Mesenchymal stem cell (in vitro differentiated cells and primary cell): ENCODE results near the gene TMEM94.

ENCODE experiments used
- DNase-seq: peaks from one replicate; pipeline ENCODE4 v3.0.0-alpha.2; 2013
- H2AFZ ChIP-seq: one replicate; pipeline ENCODE4 v1.6.1; 2013; ENCODE audit warnings: low read depth, mild to moderate bottlenecking, control low read depth, inconsistent platforms, low read length, moderate library complexity
- H2AK5ac ChIP-seq: 2 replicates; pipeline ENCODE4 v1.6.1; 2013; ENCODE audit warnings: low read length, moderate library complexity, mild to moderate bottlenecking, inconsistent platforms; ENCODE audit not compliant: severe bottlenecking
- H2BK120ac ChIP-seq: one replicate; pipeline ENCODE4 v1.6.1; 2013; ENCODE audit warnings: low read depth, mild to moderate bottlenecking, inconsistent platforms, low read length, moderate library complexity
- H2BK12ac ChIP-seq, 2 experiments: one replicate each; pipeline ENCODE4 v1.6.1; 2013; ENCODE audit warnings: inconsistent platforms in 2 of 2, low read length in 2 of 2, mild to moderate bottlenecking in 2 of 2, moderate library complexity in 2 of 2, control low read depth in 1 of 2
- H2BK15ac ChIP-seq: one replicate; pipeline ENCODE4 v1.6.1; 2013; ENCODE audit warnings: mild to moderate bottlenecking, low read depth, inconsistent platforms; ENCODE audit not compliant: poor library complexity, severe bottlenecking
- H2BK5ac ChIP-seq: 2 replicates; pipeline ENCODE4 v1.6.1; 2013; ENCODE audit warnings: low read depth, mild to moderate bottlenecking, low read length, control low read depth, inconsistent platforms; ENCODE audit not compliant: poor library complexity, severe bottlenecking
- H3K14ac ChIP-seq, 2 experiments: one replicate each; pipeline ENCODE4 v1.6.1; 2013; ENCODE audit warnings: inconsistent platforms in 2 of 2, low read length in 2 of 2, control low read depth in 1 of 2, mild to moderate bottlenecking in 1 of 2, moderate library complexity in 1 of 2
- H3K18ac ChIP-seq, 2 experiments: one replicate each; pipeline ENCODE4 v1.6.1; 2013; ENCODE audit warnings: inconsistent platforms in 2 of 2, low read length in 2 of 2, control low read depth in 1 of 2, low read depth in 1 of 2, mild to moderate bottlenecking in 1 of 2
- H3K23ac ChIP-seq, 2 experiments: one replicate each; pipeline ENCODE4 v1.6.1; 2013; ENCODE audit warnings: inconsistent platforms in 2 of 2, low read length in 2 of 2, mild to moderate bottlenecking in 2 of 2, moderate library complexity in 2 of 2, control low read depth in 1 of 2
- H3K27ac ChIP-seq: 2 replicates; pipeline ENCODE4 v1.5.1; 2013; ENCODE audit warnings: mild to moderate bottlenecking, moderate library complexity, low read length, control low read depth, inconsistent platforms; ENCODE audit not compliant: poor library complexity, severe bottlenecking
- H3K27me3 ChIP-seq, 2 experiments: 2 replicates each; pipeline versions ENCODE4 v1.6.1 to v1.7.0; 2013; ENCODE audit warnings: low read length in 2 of 2, mild to moderate bottlenecking in 2 of 2, moderate library complexity in 2 of 2, control low read depth in 1 of 2, inconsistent platforms in 1 of 2; ENCODE audit not compliant: control insufficient read depth in 1 of 2, insufficient read depth in 1 of 2
- H3K36me3 ChIP-seq, 2 experiments: 2 replicates each; pipeline versions ENCODE4 v1.6.1 to v1.7.0; 2013; ENCODE audit warnings: low read length in 2 of 2, control low read depth in 1 of 2, inconsistent platforms in 1 of 2, low read depth in 1 of 2, mild to moderate bottlenecking in 1 of 2; ENCODE audit not compliant: insufficient read depth in 2 of 2, control insufficient read depth in 1 of 2
- H3K4ac ChIP-seq, 2 experiments: one replicate each; pipeline ENCODE4 v1.6.1; 2013; ENCODE audit warnings: inconsistent platforms in 2 of 2, low read length in 2 of 2, mild to moderate bottlenecking in 2 of 2, moderate library complexity in 2 of 2, control low read depth in 1 of 2, low read depth in 1 of 2
- H3K4me1 ChIP-seq: 2 replicates; pipeline ENCODE4 v1.6.1; 2013; ENCODE audit warnings: low read depth, low read length, control low read depth; ENCODE audit not compliant: control insufficient read depth, insufficient read depth
- H3K4me2 ChIP-seq: 2 replicates; pipeline ENCODE4 v1.6.1; 2013; ENCODE audit warnings: low read length, mild to moderate bottlenecking, inconsistent platforms; ENCODE audit not compliant: poor library complexity, severe bottlenecking
- H3K4me3 ChIP-seq, 2 experiments: 2 replicates each; pipeline versions ENCODE4 v1.5.1 to v1.7.0; 2013; ENCODE audit warnings: low read length in 2 of 2, mild to moderate bottlenecking in 2 of 2, control low read depth in 1 of 2, low read depth in 1 of 2; ENCODE audit not compliant: insufficient read depth in 1 of 2
- H3K79me1 ChIP-seq: replicated peaks from 2 replicates; pipeline ENCODE4 v1.6.1; 2013; ENCODE audit warnings: mild to moderate bottlenecking, control low read depth, low read length, inconsistent platforms; ENCODE audit not compliant: poor library complexity, severe bottlenecking
- H3K9ac ChIP-seq: 2 replicates; pipeline ENCODE4 v1.7.0; 2013; ENCODE audit warnings: mild to moderate bottlenecking, low read length, moderate library complexity
- H3K9me3 ChIP-seq: 2 replicates; pipeline ENCODE4 v1.7.0; 2013; ENCODE audit warnings: mild to moderate bottlenecking, low read length; ENCODE audit not compliant: control insufficient read depth
- H4K8ac ChIP-seq: one replicate; pipeline ENCODE4 v1.6.1; 2013; ENCODE audit warnings: inconsistent platforms, mild to moderate bottlenecking, low read length, moderate library complexity
- H4K91ac ChIP-seq: one replicate; pipeline ENCODE4 v1.6.1; 2013; ENCODE audit warnings: mild to moderate bottlenecking, low read length, inconsistent platforms
- WGBS: methylation state at CpG from one replicate; pipeline ENCODE4 v1.1.7; 2013; ENCODE audit warnings: mixed read lengths; 5-methylcytosine and 5-hydroxymethylcytosine counted together

Gene TMEM94

GRCh38 chr17:75412455-75413317, 43.7 kb upstream of the TMEM94 start:
- Histone ChIP-seq H4K91ac (no peak overlapping the region), H3K4me2 (peak overlapping the region; percentile 32), H2BK120ac (no peak overlapping the region), H4K8ac (no peak overlapping the region), H2BK5ac (no peak overlapping the region), H2AK5ac (no peak overlapping the region), H3K9me3 (no peaks in the 10 kb centered on the region), H3K9ac (peak overlapping the region; percentile 61), H3K14ac (no peak overlapping the region), H3K23ac (no peak overlapping the region), H3K4me1 (no peaks in the 10 kb centered on the region), H2BK15ac (no peak overlapping the region), H3K36me3 (no peaks in the 10 kb centered on the region), H2AFZ (no peak overlapping the region), H3K79me1 (no peaks in the 10 kb centered on the region), H3K4me3 (peak overlapping the region in 1 of 2 experiments; percentile 48), H3K27me3 (peaks cover 23 to 31% of the 10 kb centered on the region in 2 experiments), H3K4ac (no peak overlapping the region), H3K18ac (peak overlapping the region in 1 of 2 experiments; percentile 34), H3K27ac (no peak overlapping the region), H2BK12ac (no peak overlapping the region)
- WGBS = under 1% methylated on average over 5 of the region's 8 CpGs
- DNase-seq = peak; percentile 81

DNA sequence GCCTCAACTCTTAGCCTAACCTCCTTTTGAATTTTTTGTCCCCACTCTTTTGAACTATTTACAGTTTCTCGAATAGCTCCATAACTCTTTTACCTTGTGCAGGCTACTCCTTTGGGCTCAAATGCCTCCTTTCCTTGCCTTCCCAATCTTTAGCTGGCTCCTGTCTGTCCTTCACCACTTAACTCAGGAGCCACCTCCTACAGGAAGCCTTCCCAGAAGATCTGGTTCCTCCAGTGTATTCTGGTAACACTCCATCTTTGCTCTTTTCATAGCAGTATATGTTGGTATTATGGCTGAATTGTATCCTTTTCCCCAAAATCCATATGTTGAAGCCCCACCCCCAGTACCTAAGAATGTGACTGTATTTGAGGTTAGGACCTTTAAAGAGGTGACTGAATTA, 41.9 kb upstream of the TMEM94 start:
- Histone ChIP-seq H3K4me2 (no peak overlapping the region), H3K27ac (no peak overlapping the region), H3K27me3 (peaks cover 27 to 39% of the 10 kb centered on the region in 2 experiments), H2BK12ac (no peak overlapping the region), H3K4ac (no peak overlapping the region), H2AK5ac (no peak overlapping the region), H2BK120ac (no peak overlapping the region), H3K23ac (no peak overlapping the region), H3K36me3 (no peaks in the 10 kb centered on the region), H3K4me3 (no peak overlapping the region), H4K8ac (no peak overlapping the region), H2BK5ac (no peak overlapping the region), H3K9ac (no peak overlapping the region), H3K14ac (no peak overlapping the region), H2AFZ (no peak overlapping the region), H4K91ac (no peak overlapping the region), H3K4me1 (no peaks in the 10 kb centered on the region), H2BK15ac (no peak overlapping the region), H3K18ac (no peak overlapping the region), H3K9me3 (no peaks in the 10 kb centered on the region), H3K79me1 (no peaks in the 10 kb centered on the region)
- 88% methylated on average over 1 of the region's 1 CpG for WGBS
- no peak for DNase-seq

DNA sequence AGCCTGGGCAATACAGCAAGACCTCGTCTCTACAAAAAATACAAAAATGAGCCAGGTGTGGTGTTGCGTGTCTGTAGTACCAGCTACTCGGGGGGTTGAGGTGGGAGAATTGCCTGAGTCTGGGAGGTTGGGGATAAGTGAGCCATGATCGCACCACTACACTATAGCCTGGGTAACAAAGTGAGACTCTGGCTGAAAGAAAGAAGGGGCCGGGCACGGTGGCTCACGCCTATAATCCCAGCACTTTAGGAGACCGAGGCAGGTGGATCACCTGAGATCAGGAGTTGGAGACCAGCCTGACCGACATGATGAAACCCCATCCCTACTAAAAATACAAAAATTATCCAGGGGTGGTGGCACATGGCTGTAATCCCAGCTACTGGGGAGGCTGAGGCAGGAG, 40.4 kb upstream of the TMEM94 start:
- Histone ChIP-seq H3K9ac (no peak overlapping the region), H3K4me3 (no peak overlapping the region), H4K91ac (no peak overlapping the region), H3K4me1 (no peaks in the 10 kb centered on the region), H2BK12ac (no peak overlapping the region), H2AK5ac (no peak overlapping the region), H2BK120ac (no peak overlapping the region), H3K36me3 (no peaks in the 10 kb centered on the region), H3K27ac (no peak overlapping the region), H3K4ac (no peak overlapping the region), H3K79me1 (no peaks in the 10 kb centered on the region), H2BK5ac (no peak overlapping the region), H2AFZ (no peak overlapping the region), H3K9me3 (no peaks in the 10 kb centered on the region), H3K4me2 (no peak overlapping the region), H2BK15ac (no peak overlapping the region), H3K23ac (no peak overlapping the region), H3K14ac (no peak overlapping the region), H3K27me3 (peaks cover 19 to 31% of the 10 kb centered on the region in 2 experiments), H3K18ac (no peak overlapping the region), H4K8ac (no peak overlapping the region)
- 98% methylated on average over 4 of the region's 9 CpGs for WGBS
- DNase-seq = no peak

- Histone ChIP-seq H3K4me1 (no peaks in the 10 kb centered on the region), H4K91ac (no peak overlapping the region), H3K14ac (no peak overlapping the region), H3K9me3 (no peaks in the 10 kb centered on the region), H4K8ac (no peak overlapping the region), H2BK5ac (no peak overlapping the region), H3K4me3 (no peak overlapping the region), H3K18ac (no peak overlapping the region), H3K9ac (no peak overlapping the region), H2BK15ac (no peak overlapping the region), H3K23ac (no peak overlapping the region), H3K79me1 (no peaks in the 10 kb centered on the region), H2AK5ac (no peak overlapping the region), H2BK12ac (no peak overlapping the region), H2AFZ (no peak overlapping the region), H3K27ac (no peak overlapping the region), H2BK120ac (no peak overlapping the region), H3K4me2 (no peak overlapping the region), H3K4ac (no peak overlapping the region), H3K36me3 (no peaks in the 10 kb centered on the region), H3K27me3 (peaks cover 19 to 31% of the 10 kb centered on the region in 2 experiments)
- DNase-seq = no peak
- 81% methylated on average over 7 of the region's 9 CpGs for WGBS
These were observed 39.3 kb upstream of the TMEM94 start for GRCh38 chr17:75417054-75417580.
